Skin of body (tissue), 2 donors: ENCODE data around the gene VTCN1. TPM values are rescaled to one million over a fixed set of nuclear protein-coding genes. Genes with fewer than 3 reads are reported as not detected.
"Not testable (repeated sequence)": the region's sequence is repeated elsewhere in the genome, so short reads cannot be mapped to it uniquely, and the experiment has no call there.

Experiments used
- DNase-seq: peaks from one replicate; lab custom pipeline; 2025; lab: John Stamatoyannopoulos, UW
- total RNA-seq: library from RNA; depleted of rRNA; stranded (reverse); fragments of >200 nt; gene quantifications from one replicate; pipeline ENCODE4 v1.2.3, GENCODE V29; 2014

The VTCN1 gene
- total RNA-seq, 1 donor from 2014 or later = 6.5 TPM

DNA sequence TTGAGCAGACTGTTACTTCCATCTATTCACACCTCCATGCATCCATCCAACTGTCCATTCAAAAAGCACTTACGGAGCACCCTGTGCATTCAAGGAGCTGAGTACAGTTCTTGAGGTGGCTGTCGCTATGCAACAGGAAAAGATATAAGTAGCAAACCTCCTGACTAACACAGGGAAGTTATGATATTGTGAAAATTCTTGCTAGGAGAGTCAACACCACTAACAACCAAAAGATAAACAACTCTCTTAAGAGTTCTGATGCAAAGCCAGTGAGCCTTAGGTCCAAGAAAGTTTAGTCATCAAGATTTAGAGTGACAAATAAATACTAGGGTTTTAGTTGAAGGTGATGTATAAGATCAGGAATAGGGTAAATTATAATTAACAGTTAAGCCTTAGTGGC, 44.7 kb downstream of the VTCN1 start:
- no peak for DNase-seq

DNA sequence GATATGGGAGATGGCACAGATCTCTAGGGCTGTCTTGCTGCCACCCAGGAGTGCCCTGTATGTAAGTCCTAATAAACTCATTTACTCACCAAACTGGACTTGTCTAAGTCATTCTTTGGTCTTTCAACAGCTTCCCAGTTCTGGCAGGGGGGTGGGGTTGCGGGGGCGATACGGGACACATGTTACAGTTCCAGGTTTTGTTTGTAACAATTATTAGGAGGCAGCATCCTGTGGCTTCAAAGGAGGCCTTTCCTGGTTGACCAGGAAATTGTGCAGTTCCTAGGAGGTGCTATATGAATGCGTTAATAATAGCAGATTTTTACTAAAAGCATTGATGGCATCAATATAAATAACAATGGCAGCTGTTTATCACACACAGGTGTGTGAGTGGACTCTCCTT, 46.5 kb downstream of the VTCN1 start:
- no peak for DNase-seq

DNA sequence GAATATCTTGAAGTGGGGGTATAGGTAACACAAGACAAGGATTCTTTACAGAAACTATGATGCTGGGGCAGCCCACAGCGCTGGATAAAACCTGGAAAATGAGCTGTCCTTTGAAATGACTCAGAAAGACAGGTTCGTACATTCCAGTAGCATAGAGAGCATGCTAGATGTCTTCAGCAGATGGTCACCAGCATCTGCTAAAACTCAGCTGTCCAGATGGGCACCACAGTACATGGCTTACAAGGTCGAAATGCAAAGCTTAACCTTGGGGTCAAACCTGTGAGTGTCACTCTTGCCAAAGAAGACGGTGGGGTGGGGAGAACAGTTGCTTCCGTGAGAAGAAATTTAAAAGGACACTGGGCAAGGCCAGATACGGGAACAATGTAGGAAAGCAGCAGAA, 47.9 kb downstream of the VTCN1 start:
- DNase-seq = no peak

DNA sequence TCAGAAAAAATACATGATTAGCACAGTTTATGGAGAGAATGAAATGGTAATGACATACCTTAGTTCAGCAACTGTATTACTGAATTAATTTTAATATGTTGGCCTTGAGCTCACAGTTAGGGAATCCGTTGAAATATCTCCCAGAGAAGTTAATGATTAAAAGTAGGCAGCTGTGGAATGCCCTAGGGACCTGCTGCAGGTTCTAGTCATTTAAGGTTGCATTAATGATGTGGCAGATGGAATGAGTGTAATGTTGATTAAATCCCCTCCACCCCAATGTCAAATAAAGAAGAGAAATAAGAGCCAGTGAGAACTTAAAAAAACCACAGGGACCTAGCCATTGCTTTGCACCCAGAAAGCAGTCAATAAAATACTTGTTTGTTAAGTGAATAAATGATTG, 48.8 kb downstream of the VTCN1 start:
- no peak for DNase-seq

DNA sequence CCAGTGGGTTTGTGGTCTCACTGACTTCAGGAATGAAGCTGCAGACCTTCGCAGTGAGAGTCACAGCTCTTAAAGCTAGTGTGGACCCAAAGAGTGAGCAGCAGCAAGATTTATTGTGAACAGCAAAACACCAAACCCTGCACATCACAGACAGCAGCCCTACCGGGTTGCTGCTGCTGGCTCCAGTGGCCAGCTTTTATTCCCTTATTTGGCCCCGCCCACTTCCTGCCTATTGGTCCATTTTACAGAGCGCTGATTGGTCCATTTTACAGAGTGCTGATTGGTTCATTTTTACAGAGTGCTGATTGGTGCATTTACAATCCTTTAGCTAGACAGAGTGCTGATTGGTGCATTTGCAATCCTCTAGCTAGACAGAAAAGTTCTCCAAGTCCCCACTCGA, 59.4 kb downstream of the VTCN1 start:
- not testable (repeated sequence) for DNase-seq

DNA sequence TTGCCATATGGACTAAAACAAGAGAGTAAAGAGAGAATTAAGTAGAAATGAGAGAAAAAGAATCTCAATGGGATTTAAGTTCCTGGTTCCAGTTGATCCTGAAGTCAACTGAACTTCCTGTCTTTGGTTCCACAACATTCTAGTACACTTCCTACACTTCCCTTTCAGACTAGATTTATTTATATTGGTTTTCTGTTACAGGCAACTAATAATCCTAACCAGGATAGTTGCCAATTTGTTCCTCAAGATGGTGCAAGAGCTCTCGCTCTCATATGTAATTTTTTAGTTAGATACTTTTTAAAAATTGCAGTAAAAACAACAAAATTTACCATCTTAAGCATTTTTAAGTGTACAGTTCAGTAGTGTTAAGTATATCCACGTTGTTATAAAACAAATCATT, 60.4 kb downstream of the VTCN1 start:
- no peak for DNase-seq

DNA sequence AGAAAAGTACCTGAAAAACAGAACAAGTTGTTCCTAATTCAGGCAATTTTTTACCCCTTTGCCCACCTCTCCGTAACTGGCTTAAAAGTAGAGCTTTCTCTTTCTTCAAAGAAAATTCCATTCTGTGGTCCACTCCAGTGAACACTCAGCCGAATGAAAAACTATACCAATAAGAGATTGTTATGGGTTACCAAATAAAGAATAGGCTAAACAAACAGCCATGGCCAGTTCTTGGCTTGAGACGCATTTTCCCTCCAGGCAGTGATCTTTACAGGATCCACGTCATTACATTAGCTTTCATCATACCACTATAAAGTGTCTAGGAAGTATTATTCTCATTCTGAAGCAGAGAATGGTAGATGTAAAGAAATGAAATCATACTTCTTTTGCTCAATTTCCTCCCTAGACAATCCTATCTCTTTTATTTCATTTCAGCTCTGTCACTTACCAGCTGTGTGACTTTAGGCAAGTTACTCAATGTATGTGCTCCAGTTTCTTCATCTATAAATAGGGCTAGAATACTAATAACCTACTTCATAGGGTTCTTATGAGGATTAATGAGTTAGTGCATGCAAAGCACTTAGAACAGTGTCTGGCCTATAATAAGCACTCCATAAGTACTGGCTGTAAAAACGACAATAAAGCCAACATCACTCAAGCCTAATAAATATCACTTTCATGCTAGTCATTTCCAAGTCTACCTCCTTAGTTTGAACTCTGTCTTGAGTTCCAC, 62.7 kb downstream of the VTCN1 start:
- DNase-seq = no peak

DNA sequence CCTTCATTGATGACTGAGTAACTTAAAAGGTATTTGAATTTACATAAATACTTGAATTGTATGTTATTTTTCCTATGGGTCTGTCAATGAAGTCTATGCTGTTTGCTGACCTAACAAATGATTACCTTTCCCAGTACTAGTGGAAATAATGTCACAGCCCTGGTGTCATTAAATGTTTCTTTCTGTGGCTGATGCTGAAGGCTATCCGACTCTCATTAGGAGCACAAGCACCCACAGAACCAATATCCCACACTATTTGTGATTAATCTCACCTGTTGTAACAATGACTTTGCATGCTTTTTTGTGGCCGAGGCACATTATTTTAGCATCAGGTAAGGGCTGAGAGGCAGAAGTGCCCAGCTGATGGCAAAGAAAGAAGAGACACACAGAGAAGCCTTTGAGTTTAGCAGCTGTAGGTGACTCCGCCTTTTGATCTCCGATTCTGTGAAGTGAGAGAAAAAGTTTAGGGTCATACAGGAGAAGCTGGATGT, 63.3 kb downstream of the VTCN1 start:
- DNase-seq = no peak

DNA sequence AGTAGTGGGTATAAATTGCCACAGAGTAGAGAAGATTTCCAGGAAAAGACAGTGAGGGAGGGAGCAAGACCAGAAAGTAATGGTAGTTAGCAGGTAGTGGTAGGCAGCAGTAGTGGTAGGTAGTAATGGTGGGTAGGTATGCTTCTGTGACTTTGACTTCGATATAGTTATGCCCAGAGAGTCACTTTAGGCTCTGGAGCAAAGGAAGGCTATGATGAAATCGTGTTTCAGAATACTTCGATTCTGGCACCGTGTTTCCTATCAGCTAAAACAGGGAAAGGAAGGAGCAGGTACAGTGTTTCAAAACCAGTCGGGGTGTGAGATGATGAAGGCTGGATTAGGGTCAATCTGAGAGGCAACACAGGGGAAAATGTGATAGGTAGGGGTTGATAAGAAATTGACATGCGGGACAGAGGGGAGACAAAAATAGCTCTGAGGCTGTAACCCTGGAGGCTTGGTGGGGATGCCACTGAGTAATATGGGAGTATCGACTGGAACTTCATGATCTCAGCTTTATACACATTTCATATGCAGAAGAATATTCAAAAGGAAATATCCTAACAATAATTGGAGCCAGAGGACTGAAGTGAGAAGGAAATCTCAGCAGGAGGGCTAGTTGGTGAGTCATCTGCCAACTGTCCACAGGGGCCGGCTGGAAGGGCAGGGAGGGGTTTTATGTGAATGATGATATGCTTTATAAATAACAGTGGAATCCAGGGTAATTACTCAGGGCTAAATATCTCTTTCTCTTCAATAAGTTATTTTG, 64.0 kb downstream of the VTCN1 start:
- DNase-seq = no peak

DNA sequence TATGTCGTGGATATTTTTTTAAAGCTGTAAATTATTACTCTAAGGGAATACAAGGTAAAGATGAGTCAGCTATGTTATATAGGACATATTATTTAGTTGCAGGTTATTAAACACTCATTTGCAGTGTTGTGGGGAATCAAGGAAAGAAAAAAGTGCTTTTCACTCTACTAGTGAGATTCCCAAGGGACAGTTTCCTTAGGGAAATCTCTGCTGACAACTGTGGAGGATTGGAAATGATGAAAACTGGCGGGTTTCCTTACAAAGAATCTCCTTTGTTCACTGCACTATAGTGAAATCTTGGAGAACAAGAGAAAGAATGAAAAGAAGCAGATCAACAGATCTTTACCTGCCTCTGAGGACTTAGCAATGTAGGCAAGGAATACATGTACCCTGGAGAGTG, 64.7 kb downstream of the VTCN1 start:
- no peak for DNase-seq

DNA sequence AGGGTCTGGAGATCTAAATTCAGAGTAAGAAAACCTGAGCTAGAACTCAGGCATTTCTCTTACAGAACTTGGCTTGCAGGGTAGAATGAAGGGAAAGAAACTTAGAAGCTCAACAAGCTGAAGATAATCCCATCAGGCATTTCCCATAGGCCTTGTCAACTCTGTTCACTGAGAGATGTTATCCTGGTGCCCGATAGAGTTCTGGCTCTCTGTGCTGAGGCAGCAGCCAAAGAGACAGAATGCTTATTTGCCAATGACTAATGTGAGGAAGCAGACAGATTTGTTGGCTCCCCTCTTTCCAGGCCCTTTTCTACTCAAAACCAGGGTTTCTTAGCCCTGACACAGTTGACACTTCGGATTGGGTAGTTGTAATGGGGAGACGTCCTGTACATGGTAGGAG, 66.9 kb downstream of the VTCN1 start:
- DNase-seq = no peak

DNA sequence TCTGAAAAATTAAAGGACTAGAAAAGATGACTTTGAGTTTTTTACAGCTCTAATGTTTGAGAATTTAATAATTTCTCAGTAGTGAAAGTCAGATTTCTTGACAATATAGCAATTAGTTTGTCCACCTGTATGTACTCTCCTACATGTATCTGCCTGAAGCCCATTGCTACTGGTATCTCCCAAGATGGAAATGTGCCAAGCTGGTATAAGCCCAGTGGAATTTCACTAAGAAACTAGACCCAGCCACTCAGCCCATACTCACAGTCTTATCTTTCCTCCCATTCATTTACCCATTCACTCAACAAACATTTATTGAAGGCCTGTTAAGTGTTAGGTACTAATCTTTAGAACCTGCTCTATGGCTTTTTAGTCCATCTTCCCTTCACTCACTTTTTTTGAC, 67.6 kb downstream of the VTCN1 start:
- no peak for DNase-seq

DNA sequence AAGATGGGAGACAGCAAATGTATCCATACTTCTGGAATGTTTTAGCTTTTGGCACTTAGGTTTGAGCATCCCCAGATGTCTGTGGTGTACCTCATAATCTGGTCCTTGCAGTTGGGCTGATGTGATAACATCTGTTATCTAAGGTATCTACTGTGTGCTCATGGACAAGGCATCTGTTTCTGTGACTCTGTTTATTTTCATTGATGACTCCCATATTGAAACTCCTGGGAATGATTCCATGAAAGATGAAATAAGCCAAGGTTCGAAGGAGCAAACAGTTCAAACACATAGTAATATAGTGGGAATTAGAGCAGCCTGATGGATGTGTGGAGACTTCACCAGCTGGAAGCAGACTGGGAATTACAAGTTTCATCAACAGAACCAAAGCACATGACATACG, 68.5 kb downstream of the VTCN1 start:
- DNase-seq = no peak

DNA sequence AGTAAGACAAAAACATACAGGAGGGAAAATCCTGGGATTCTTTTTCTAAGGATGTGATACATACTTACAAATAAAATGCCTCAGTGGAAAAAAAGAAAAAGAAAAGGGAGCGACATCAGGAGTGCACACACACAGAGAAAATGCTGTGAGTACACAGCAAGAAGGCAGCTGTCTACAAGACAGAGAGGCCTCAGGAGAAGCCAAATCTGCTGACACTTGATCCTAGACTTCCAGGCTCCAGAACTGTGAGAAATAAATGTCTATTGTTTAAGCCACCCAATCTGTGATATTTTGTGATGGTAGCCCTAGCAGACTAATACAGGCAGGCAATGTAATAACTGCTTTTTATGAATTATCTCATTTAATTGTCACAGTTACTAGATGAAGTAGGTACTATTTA, 72.2 kb downstream of the VTCN1 start:
- DNase-seq = no peak

DNA sequence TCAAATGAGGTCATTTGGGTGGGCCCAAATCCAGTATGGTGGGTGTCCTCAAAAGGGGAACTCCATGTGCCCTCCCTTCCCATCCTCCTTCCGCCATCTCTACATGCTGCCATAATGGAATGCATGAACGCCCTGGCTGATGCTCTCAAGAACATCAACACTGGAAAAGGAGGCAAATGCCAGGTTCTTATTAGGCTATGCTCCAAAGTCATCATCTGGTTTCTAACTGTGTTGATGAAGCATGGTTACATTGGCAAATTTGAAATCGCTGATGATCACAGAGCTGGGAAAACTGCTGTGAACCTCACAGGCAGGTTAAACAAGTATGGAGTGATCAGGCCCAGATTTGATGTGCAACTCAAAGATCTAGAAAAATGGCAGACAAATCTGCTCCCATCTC, 72.6 kb downstream of the VTCN1 start:
- no peak for DNase-seq

DNA sequence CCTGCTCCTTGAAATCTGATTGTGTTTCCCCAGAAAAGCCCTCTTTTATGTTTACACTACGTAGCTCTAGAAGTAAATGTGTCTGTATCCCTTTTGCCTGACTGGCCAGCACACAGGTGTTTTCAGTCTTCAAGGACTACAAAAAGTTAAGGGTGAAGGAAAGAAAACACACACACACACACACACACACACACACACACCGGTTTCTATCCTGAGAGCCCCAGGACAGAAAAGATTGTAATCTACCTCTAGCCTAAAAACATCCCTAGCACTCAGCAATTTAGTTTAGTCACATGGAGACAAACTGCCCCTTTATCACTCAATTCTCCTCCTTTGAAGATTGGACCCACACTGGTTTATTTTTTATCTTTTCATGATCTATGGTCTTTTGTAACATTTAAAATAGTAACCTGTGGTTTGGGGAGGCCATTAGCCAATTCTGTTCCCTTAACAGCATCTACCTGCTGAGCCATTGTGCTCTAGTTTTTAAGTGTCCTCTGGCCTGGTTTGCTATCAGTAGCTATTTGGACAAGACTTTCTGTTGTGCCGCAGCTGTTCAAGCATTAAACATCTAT, 73.4 kb downstream of the VTCN1 start:
- DNase-seq = no peak

DNA sequence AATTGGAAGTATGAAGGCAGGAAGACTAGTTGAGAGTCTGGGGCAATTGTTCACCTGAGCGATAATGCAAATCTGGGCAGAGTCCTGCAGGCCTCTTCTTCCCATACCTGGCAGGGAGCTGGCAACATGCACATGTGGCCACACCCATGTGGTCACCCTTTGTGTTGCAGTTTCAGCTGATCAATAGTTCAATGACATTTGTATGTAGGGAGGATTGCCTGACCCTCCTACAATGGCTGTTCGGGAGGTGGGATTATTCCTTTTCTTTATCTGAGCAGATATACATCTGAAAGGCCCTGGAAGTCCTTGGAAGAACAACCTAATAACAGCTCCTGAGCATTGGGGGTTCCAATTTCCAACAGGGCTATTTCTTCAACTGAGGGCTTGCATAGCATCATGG, 74.0 kb downstream of the VTCN1 start:
- DNase-seq = no peak

DNA sequence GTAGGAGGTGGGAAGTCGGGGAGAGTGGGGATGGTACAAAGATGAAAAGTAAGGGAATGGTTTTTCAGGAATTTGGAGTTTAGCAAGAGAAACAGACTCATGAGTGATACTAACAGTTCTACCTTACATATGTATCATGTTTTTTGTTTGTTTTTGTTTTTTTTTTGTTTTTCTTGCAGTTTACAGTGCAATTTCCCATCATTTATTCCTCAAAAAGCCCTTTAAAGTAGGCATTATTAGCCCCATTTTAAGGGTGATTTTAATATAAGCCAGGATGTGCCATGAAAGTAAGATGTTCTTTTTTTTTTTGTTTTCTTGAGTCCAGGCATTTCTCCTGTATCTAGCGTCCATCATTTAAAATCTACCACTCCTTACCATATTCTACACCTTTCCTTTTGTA, 75.4 kb downstream of the VTCN1 start:
- no peak for DNase-seq

DNA sequence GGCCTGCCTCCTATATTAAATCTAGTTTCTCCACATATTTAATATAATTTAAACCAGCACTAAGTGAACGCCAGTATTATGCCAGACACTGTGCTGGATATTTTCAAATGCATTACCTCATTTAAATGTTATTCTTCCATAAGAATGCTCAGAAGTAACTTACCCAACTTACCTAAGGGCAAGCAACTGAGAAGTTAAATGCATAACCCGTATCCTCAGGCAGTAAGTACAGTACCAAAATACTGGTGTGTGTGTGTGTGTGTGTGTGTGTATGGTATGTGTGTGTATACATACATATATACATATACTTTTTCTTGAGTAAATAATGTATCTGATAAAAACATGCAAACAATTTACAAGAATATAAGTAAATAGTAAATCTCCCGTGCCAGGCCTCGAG, 80.2 kb downstream of the VTCN1 start:
- DNase-seq = no peak

DNA sequence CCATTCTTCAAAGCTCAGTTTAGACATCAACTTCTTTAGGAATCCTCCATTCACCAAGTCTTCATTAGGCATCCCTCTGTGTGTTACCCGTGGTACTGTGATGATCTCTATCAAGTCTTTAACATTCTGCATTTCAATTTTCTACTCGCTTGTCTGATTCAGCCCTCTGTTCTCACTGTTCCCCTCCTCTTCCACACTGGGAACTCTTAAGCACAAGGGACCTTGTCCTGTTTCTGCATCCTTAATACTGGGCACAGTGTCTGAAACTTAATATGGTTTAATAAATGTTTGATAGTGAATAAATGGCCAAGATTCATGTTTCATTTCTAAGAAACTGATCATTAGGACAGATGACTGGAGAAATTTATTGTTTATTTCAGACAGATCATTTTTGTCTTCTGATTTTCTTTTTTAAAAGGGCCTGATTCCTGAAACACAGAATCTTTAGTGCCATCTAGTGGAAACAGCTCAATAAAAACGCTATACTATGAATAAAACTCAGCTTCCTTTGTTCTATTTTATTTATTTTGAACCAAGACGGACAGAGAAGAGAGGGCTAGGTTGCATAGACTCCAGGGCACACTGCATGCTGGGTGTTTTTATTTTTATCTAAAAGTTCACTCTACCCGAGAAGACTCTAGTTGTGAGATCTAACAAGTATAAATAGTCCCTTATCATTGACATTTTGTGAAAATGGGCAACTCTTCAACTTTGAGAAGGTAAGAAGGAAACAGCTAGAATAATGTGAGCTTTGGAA, 82.2 kb downstream of the VTCN1 start:
- peak; percentile 5 for DNase-seq

DNA sequence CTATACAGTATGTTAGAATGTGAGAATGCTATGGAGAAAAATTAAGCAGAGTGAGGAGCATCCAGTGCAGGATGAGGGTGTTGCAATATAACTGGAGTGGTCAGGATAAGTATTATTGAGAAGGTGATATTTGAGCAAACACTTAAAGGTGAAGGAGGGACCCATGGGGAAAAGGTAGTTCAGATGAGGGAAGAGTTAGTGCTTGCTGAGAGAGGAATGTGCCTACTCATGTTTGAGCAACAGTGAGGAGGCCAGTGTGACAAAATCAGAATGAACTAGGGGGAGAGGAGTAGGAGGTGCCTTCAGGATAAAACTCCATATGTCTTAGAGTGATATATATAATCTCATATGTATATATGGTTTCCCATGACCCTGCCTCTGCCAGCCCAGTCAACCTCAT, 82.9 kb downstream of the VTCN1 start:
- no peak for DNase-seq

DNA sequence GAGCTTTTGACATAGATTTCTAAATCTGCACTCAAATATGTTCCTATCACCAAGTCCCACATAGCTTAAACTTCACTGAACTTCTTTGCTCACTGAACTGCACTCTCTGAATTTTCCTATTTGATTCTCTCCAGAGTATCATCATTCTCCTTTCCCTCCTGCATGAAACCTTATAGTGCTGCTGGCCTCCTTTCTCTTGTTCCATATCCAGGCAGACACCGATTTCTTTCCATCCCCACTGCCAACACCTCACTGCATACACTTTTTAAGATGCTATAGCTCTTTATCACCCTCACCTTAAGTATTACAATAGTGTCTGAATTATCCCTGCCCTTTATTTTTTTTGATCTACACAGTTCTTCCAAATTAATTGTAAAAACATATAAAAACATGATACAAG, 86.1 kb downstream of the VTCN1 start:
- DNase-seq = no peak
